ENCODE data around the gene ALDOB. TPM values are rescaled to one million over a fixed set of nuclear protein-coding genes. Genes with fewer than 3 reads are reported as not detected.

The ALDOB gene
- total and polyA plus RNA-seq, 2 of the 8 experiments (the other 6 are each of a cell fraction or from before 2014, with no cell fraction given): not detected

- TF ChIP-seq RNF2 (IDR thresholded peaks at IDR 0.05; ENCODE audit: borderline replicate concordance, low read depth, low read length, missing control alignments, poor library complexity, severe bottlenecking) (no peak), SAP30 (IDR thresholded peaks at IDR 0.05; ENCODE audit: insufficient read depth, insufficient replicate concordance, low read length) (no peak), RXRA (IDR thresholded peaks at IDR 0.05; ENCODE audit: insufficient read depth, low read depth, low read length) (no peak), TAF7 (optimal IDR thresholded peaks at IDR 0.05; ENCODE audit: borderline replicate concordance, low read depth, low read length) (no peak), CHD1 (IDR thresholded peaks at IDR 0.05; ENCODE audit: low read depth, low read length) (no peak), SP2 (IDR thresholded peaks at IDR 0.05; ENCODE audit: low read length) (no peak)
Observed at GRCh38 chr9:101427358-101427757, 8.2 kb downstream of the ALDOB start (continued).
